NOMO-1 (cell line): ENCODE results near the gene BRD7.

Source experiments
- DNase-seq, 2 experiments: peaks; one replicate each; lab custom pipeline; 2025; ENCODE audit not compliant: unreplicated experiment in 2 of 2; lab: John Stamatoyannopoulos, UW

BRD7 gene

DNA sequence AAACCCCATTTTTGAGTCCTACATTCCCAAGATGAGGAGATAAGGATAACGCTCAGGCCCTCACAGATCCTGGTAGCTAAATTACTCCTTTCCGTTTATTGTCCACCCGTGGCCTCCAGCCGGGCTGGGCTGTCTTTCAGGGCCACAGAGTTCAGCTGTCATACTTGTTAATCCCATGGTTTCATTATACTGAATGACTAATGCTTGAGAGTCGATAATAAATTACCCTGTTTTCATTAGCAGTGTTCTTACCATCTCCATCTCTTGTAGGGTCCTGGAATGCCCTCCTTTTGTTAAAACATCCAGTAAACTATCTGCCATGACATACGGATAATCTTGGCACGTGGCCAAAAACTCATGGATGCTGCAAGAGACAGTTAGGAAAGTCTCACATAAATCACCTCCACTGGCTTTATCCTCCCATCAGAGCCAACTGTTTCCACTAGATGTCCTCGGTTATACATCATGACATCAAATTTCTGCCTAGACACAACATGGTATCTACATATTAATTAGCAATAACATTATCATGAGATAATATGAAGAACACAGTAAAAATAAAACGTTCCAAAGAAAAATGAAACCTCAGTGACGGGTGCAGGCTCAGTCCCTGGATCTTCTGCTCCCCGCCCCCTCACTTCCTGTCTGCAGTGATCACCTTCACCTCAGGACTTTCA is 45.3 kb downstream of the BRD7 start:
- no peak for DNase-seq

DNA sequence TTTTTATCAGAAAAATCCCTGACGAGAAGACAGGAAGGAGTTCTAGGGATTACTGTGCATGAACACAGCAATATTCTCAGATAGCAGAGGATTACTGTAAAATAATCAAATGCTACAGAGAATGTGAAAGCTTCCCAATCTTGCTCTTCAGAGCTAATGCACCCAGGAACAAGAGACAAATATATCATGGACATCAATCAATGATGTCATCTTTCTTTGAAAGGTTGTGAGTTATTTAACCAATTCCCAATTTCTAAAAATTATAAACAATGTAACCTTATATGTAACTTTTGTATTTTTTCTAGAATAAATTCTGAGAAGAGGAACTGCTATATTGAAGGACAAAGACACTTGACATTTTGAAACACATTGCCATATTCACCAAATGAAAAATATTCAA is 46.5 kb downstream of the BRD7 start:
- no peak for DNase-seq

DNA sequence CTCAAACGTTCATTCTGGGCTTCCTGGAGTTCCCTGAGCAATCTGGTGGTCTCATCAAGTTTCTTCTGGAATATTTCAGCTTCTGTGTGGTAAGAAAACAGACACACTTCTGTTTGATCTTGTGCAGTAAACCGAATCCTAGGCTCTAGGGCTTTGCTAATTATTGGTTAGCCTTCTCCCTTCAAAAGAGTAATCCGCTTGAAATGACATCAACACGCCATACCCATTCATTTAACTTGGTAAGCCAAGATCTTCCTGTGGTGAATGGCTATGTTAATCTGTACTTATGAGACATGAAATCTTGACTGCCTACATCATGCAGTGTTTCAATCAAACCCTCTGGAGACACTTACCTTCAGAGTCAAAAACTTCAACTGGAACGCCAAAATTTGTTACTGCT is 48.5 kb downstream of the BRD7 start:
- no peak for DNase-seq

DNA sequence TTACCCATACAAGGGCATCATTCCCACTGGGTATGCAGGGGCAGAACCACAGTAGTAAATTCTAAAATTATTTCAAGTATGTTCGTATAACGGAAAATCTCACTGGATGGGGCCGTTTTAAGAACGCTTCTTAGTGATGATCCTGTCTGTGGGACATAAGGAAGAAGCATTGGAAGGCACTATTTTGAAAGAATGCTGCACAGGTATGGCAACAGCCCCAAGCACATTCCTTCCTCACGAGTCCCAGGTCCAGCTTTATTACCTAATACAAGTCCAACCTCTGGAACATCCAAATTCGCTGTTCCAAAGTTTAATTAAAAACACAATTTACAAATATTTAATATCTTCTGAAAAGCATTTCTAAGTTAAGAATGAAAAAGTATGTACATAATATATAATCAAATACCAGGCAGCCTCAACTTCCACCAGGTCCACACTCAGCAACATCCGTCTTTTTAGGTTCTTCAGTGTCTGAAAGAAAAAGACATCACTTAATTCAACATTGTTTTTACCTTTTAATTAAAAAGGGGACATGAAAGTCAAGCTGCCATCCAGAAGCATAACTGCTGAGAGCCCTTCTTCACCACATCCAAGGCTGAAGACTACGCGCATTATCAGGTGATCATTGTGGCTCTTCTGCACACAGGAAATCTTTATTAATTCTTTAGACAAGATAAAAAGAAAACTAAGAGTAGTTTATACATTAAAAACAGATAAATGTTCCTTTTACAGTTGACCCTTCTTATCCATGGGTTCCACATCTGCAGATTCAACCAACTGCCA is 49.8 kb downstream of the BRD7 start:
- DNase-seq: no peak

DNA sequence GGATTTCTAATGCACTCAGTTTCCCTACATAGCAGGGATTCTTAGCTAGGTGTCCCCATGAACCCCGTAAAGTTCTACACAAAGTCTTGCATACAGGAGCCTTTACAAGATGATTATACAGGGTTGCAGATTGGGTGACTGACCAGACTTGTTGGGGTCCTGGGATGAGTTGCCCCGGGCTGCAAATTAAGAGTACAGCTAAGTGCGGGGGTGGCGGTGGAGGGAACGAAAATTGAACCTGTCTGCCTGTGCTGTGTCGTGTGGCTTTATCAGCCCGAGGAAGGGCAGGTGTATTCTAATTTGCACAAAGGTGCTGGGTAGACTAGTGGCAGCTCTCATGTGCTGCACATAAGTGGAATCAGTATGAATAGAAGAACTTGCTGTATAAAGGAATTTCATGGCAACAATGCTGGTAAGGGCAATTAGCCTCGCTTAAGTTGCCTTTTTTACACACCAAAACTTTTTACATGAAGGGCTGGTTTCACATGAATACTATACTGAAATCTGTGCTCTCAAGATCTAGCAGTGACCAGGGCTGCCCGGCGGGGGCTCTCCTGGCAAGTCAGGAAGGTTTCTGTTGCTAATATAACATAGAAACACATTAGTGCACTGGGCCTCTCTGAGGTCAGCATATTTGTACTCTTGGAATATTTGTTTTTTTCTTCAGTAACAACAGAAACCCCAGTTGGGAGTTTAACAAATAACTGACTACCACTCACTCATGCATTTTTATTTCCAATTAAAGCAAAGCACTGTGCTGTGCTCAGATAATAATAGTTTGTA is 51.7 kb downstream of the BRD7 start:
- DNase-seq: no peak

DNA sequence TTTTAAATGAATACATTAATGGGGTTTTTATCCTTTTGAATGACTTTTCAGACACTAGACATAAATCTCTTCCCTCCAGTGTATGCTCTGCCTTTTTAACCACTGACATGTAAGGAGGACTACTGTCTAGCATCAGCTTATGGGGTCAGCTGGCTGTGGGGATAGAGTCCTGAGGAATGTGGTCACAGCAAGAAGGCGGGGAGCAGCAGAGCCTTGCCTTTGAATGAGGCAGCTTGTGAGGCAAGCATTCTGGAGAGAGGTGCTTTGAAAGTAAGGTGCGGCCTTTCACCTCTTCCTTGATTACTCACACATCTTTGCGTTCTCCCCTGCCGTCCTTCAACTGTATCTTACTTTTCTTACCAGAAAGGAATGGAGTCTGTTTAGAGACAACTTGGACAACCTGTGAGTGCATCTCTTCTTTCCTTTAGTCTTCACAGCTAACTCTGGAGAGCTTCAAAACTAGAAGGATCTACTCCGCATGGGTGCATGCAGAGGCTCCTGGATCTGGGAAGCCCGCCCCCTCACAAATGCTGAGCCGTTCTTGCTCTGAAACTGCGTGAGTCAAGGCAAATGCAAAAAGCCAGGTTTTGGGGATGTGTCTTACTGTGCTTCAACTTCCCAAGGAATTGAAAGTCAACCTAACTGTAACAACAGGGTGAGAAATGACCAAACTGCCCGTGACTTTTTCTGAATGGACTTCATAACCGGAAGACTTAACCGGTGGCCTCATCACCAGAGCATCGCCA is 52.5 kb downstream of the BRD7 start:
- DNase-seq: no peak

DNA sequence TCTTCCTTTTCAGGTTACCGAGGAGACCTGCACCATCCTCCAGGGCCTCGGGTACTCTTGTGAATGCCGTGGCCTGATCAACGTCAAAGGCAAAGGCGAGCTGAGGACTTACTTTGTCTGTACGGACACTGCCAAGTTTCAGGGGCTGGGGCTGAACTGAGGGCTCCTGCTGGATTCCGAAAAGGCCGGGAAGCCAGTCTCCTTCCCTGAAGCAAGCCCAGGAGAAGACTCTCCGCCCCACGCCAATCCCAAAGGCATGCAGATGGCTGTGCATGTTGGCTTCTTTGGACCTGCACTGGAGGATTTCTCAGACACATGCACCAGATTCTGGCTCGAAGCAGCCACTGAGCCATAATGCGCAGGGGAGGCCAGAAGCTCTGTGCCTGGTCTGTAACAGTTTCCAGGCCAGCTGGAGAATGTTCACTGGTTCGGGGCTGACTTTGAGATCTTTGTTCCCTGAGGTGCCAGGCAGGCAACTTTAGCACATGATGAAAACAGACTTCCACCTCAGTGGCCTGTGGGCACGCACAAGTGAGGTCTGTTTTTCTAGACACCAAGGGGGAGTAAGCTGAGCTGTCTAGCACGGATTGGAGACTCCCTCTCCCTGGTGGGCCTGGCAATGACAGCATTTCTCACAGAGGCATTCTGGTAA is 53.3 kb downstream of the BRD7 start:
- no peak for DNase-seq

DNA sequence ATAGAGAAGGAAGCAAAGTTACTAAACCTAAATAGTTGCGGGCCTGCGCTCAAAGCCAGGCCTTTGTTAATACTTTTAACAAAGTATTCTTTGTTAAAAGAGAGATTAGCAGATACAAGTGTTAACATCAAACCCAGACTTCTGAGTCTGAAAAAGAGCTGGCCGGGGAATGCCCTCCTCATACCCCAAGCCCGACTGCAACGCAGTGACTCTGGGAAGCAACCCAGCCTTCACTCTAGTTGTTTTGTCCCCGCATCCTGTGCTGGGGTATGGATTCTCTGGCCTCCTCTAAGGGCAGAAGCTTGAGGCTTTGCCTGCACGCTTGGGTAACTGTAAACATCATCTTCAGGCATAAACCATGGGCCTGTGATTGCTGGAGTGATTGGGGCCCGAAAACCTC is 54.1 kb downstream of the BRD7 start:
- DNase-seq: no peak

DNA sequence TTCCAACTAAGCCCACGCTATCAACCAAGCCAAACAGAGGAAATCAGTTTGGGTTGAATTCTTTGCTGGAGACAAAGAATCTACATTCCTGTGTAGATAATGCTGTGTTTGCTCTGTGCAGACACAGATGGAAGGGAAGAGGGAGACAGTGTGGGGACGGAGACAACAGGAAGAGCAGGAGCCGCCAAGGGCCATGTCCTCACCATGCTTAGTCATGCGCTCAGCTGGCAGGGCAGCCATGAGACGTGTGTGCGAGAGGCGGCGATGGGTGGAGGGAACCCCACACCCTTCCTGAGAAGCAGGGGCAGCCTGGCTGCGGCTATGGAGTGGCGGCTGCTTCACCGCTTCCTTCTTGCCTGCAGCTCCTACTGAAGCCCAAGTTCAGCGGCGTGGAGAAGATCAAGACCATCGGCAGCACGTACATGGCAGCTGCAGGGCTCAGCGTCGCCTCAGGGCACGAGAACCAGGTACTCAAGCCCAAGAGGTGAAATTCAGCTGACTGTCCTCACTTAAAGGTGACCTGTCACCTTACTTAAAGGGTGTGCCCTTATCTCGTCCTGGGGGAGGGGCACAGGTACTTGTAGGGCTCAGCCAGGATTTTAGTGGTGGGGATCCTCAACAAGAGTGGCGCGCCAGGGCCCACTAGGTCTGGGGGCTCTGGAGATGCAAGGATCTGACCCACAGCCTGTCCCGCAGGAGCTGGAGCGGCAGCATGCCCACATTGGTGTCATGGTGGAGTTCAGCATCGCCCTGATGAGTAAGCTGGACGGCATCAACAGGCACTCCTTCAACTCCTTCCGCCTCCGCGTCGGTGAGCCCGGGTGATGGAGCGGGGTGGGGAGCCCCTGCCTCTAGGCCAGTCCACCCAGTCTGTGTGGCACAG is 55.0 kb downstream of the BRD7 start:
- DNase-seq: no peak

DNA sequence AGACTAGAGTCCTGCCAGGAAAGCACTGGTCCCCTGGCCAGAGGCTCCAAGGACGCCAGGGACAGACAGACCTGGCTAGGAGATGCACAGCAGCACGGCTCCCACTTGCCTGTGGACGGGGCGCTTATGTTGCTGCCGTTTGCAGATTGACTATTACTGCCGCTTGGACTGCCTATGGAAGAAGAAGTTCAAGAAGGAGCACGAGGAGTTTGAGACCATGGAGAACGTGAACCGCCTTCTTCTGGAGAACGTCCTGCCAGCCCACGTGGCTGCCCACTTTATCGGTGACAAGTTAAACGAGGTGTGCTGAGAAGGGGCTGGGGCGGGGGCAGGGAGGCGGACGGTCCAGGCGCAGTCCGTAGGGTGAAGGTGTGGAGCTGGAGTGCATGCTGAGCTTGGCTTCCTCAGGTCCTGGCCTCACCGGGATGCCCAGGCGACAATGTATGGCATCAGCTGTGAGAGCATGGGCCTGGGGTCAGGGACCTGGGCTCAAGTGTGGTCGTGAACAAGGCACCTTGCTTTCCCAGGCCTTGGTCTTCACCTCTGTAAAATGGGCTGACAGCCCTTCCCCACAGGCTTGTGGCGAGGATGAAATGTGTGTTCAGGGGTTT is 56.8 kb downstream of the BRD7 start:
- DNase-seq: no peak

DNA sequence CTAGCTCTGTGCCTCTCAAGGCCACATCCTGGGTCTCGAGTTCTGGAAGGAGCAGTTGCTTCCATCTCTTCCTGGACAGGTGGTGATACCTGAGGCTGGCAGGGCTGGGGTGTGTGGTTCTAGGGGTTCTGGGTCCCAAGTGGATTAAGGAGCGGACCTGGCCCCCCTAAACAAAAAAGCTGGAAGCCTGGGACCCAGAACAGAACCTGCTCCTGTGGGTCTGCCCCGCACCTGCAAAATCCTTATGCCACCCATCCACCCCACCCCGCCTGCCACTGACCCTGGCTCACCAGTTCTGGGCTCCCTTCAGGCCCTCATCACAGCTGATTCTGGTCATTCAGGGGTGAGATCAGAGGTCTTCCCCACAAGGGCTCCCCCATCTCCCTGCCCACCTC is 57.7 kb downstream of the BRD7 start:
- no peak for DNase-seq

DNA sequence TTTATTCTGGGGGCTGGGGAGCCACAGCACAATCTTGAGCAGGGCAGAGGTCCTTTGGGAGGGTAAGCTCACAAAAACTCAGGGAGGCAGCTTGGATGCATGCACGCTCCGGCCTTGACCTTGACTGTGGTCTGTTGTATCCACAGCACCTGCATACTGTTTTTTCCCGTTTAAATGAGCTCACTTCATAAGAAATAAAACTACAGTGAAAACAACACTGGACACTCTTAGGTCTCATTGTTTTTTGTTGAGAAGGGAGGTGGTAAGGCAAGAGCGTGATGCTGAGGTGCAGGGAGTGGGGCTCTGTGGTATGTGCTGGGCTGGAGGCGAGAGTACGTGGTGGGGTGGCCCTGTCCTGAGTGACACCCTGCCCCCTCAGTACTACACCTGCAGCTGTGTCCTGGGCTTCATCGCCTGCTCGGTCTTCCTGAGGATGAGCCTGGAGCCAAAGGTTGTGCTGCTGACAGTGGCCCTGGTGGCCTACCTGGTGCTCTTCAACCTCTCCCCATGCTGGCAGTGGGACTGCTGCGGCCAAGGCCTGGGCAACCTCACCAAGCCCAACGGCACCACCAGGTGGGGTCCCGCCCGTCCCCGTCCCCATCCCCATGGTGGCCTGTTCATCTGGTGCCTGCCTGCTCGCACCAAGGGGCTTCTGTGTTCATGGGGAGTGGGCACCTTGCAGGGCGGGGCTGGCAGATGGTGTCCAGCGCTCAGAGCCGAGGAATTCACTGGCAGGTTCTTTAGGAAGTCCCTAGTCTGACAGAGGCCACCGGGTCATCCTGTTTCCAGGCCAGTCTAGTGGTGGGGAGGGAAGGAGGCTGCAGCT is 58.3 kb downstream of the BRD7 start:
- DNase-seq: no peak

DNA sequence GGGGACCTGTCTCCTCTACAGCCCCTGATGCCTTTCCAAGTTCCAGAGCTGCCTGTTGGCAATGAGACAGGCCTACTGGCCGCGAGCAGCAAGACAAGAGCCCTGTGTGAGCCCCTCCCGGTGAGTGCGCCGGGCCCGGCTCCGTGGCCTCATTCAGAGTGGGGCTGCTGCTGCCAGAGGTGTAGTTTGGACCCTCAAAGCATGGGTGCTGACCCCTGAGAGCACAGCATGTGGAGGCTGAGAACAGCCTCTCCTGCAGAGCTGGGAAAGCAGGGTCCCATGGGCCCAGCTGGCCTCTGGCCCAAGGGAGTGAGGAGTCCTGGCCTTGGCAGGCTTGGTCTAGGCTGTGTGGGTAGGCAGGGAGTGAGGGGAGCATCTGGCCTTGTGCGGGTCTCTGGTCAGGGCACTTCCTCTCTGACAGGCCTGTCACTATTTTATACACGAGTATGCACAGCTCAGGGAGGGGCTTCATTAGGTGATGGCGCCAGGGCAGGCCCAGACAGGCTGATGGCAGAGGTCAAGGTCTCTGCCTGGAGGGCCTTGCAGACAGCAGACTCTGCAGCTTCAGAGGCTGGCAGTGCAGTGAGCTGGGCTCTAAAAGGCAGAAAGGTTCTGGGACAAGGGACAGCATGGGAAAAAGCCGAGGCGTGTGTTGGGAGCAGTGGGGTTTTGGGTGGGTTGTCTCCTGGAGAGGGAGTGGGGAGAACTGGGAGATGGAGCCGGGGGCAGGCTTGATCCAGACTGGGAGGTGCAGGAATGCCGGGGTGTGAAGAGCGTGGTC is 59.1 kb downstream of the BRD7 start:
- no peak for DNase-seq

DNA sequence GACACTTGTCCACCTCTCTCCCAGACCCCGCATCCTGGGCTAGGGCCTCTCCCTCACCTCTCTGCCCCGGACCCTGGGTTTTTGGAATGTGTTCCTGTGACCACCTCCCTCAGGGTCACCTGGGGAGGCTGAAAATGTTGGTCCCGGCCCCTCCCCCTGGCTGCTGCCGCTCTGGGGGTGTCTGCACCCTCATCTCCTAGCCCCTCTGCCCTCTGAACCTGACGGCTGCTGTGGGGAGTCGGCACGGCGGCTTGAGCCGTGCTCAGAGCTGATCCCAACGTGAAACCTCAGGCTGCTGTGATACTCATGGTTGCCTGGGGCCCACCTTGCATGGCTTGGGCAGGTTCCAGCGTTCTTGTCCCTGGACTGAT is 59.6 kb downstream of the BRD7 start:
- no peak for DNase-seq

DNA sequence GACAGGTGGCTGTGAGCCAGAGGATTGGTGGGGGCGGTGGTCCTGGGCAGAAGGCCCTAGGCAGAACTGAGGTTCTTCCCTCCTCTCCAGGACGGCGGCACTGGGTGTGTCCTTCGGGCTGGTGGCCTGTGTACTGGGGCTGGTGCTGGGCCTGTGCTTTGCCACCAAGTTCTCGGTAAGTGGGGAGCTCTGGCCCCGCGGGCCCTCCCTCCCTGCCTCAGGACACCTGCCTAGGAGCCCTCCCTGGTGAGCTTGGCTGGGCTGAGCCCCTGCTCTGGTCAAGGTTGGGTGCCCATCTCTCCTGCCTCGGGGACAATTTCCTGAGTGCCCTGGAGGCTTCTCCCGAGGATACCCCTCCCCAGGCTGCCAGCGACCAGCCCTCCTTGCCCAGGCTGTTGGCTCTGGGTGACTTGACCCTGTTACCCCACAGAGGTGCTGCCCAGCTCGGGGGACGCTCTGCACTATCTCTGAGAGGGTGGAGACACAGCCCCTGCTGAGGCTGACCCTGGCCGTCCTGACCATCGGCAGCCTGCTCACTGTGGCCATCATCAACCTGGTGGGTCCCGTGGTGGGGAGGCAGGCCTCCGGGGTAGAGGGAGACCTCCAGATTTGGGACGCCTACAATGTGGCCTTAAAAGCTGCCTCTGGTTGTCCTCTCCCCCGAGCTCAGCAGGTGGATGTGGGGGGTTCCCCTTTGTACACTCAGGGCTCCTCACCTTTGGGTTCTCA is 60.4 kb downstream of the BRD7 start:
- no peak for DNase-seq

DNA sequence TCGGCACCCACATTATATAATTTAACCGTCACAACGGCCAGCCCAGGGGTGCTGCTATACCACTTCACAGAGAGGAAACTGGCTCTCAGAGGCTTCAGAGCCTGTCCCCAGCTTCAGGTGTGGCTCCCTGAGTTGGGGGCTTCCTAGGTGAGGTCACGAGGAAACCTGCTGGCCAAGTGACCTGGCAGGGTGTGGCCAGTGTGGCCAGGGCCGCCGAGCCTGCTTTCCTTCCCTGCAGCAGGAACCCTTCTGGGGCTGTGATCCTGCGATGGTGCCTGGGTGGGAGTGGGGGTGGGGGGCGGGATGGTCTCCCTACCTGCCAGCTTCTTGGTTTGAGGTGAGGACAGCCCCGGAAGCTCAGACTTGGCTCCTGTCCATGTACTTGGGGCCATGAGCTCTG is 62.5 kb downstream of the BRD7 start:
- no peak for DNase-seq

DNA sequence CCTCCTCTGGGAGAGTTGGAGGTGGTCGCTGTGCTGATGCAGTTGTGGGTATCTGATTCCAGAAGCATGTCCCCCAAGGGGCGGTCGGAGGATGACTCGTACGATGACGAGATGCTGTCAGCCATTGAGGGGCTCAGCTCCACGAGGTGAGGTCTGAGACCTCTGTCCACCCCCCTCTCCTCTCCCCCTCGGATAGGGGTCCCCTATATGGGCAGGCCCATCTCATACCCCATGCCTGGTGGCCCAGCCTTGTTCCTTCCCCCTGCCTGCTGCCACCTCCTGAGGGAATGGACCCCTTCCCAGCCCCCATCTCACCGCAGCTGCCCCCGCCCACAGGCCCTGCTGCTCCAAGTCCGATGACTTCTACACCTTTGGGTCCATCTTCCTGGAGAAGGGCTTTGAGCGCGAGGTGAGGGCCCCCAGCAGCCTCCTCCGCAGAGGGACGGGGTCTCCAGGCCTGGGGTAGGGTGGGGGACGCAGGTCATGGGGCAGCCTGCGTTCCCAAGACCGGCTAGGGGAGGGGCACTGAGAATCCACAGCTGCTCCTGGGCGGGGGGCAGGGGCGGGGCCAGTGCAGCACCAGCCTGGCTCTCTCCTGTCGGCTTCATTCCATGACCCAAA is 63.2 kb downstream of the BRD7 start:
- no peak for DNase-seq
